Measurements from ENCODE around the gene IQCN. TPM values are rescaled to one million over a fixed set of nuclear protein-coding genes. Genes with fewer than 3 reads are reported as not detected.

IQCN gene
- total RNA-seq, 2 experiments from 2014 or later = 0.19 TPM; not detected in 1

DNA sequence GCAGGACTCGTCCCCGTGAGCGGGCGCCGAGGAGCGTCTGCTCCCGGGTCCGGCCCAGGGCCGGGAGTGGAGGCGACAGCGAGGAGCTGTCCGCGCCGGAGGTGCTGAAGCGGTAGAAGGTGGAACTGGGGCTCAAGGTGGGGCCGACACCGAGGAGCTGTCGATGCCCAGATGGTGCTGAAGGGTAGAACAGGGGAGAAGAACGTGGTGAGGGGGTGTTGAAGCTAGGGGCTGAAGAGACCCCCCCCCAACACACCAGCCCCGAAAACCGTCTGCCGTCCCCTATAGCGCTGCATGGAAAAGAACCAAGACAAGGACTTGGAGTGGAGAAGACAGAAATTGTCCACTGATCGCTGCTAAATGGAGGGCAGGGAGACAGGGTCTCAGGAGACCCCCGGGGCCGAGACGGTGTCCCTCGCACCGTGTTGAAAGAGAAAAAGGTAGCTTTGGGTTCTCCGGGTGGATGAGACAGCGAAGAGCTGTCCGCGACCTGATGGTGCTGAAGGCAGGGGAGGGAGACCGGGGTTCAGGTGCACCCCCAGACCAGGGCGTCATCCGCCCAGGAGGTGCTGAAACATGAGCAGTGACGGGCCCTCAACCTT lies 40.9 kb downstream of the IQCN start:
- no peak overlapping the region for H3K4me3 Mint-ChIP-seq
- intact Hi-C loops (cut with micrococcal nuclease) = no loop called here
- no peaks in the 10 kb centered on the region for H3K36me3 Mint-ChIP-seq (ENCODE audit: low read depth)
- H3K4me1 Mint-ChIP-seq (ENCODE audit: low read depth) = peaks cover 4% of the 10 kb centered on the region
- DNase-seq = peak; percentile 63
- peaks cover 2% of the 10 kb centered on the region for H3K9me3 Mint-ChIP-seq
- peaks cover 51% of the 10 kb centered on the region for H3K27me3 Mint-ChIP-seq (ENCODE audit: low read depth)
- CTCF ChIA-PET = interaction anchor here (0.6 to 1.6 kb wide), 7 partner anchors 9 to 178 kb away, joined by 3 to 4 read pairs (median 3); no protein-coding TSS in a partner anchor
- no peak overlapping the region for H3K27ac Mint-ChIP-seq

DNA sequence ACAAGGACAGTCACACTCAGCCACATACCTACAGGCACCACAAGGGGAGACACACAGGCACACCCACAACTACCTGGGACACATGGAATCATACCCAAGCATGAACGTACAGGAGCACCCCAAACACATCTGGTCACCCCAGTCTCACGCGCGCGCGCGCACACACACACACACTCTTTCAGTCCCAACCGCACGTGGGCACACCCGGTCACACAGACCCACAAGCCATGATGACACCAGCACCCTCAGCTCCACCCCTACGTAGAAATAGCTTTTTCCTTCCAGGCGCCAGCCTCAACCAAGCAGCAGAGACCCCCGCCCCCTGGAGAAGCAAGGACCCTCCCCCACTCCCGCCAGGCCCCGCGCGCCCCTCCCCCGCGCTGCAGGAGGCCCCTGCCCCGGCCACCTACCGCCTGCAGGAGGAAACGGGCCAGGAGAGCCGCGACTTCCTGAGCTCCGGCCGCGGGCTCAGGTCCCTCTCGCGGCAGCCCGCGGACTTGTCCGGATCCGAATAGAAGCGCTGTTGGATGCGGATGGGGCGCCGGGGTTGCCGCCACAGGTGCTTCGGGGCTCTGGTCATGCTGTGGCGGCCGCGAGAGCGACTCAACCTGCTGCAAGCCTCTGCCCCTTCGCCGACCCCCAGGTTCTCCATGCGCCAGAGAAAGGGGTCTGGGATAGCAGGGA lies 41.6 kb downstream of the IQCN start:
- CTCF ChIA-PET = interaction anchor here (0.6 to 1.6 kb wide), 8 partner anchors 18 to 179 kb away, joined by 3 to 5 read pairs (median 3); no protein-coding TSS in a partner anchor
- Mint-ChIP-seq H3K36me3 (ENCODE audit: low read depth) (no peaks in the 10 kb centered on the region), H3K9me3 (peaks cover 2% of the 10 kb centered on the region), H3K4me1 (ENCODE audit: low read depth) (peaks cover 4% of the 10 kb centered on the region), H3K27ac (no peak overlapping the region), H3K4me3 (no peak overlapping the region), H3K27me3 (ENCODE audit: low read depth) (peaks cover 56% of the 10 kb centered on the region)
- intact Hi-C loops (cut with micrococcal nuclease) = no loop called here
- no peak for DNase-seq

GRCh38 chr19:18231775-18232174 lies 42.5 kb downstream of the IQCN start:
- Mint-ChIP-seq H3K36me3 (ENCODE audit: low read depth) (no peaks in the 10 kb centered on the region), H3K27ac (no peak overlapping the region), H3K4me1 (ENCODE audit: low read depth) (peaks cover 6% of the 10 kb centered on the region), H3K9me3 (peaks cover 2% of the 10 kb centered on the region), H3K4me3 (no peak overlapping the region), H3K27me3 (ENCODE audit: low read depth) (peaks cover 65% of the 10 kb centered on the region)
- CTCF ChIA-PET = interaction anchor here (1.1 to 1.4 kb wide), 3 partner anchors 20 to 48 kb away, joined by 3 to 5 read pairs (median 4); no protein-coding TSS in a partner anchor
- no peak for DNase-seq
- intact Hi-C loops (cut with micrococcal nuclease) = no loop called here

GRCh38 chr19:18230941-18231734 lies 43.1 kb downstream of the IQCN start:
- H3K9me3 Mint-ChIP-seq = peaks cover 2% of the 10 kb centered on the region
- intact Hi-C loops (cut with micrococcal nuclease) = no loop called here
- no peak for DNase-seq
- H3K36me3 Mint-ChIP-seq (ENCODE audit: low read depth) = no peaks in the 10 kb centered on the region
- peaks cover 68% of the 10 kb centered on the region for H3K27me3 Mint-ChIP-seq (ENCODE audit: low read depth)
- no peak overlapping the region for H3K4me3 Mint-ChIP-seq
- peaks cover 9% of the 10 kb centered on the region for H3K4me1 Mint-ChIP-seq (ENCODE audit: low read depth)
- CTCF ChIA-PET = interaction anchor here (0.6 to 1.4 kb wide), 5 partner anchors 21 to 97 kb away, joined by 3 to 5 read pairs (median 4); no protein-coding TSS in a partner anchor
- H3K27ac Mint-ChIP-seq = no peak overlapping the region

GRCh38 chr19:18229915-18230314 lies 44.3 kb downstream of the IQCN start:
- Mint-ChIP-seq H3K4me1 (ENCODE audit: low read depth) (peaks cover 21% of the 10 kb centered on the region), H3K36me3 (ENCODE audit: low read depth) (no peaks in the 10 kb centered on the region), H3K4me3 (no peak overlapping the region), H3K27ac (no peak overlapping the region), H3K27me3 (ENCODE audit: low read depth) (peaks cover 71% of the 10 kb centered on the region), H3K9me3 (peaks cover 2% of the 10 kb centered on the region)
- intact Hi-C loops (cut with micrococcal nuclease) = no loop called here
- CTCF ChIA-PET = interaction anchor here (0.6 to 1.2 kb wide), 2 partner anchors 22 to 50 kb away, joined by 5 read pairs; no protein-coding TSS in a partner anchor
- no peak for DNase-seq

GRCh38 chr19:18229474-18229873 lies 44.8 kb downstream of the IQCN start:
- no peak for DNase-seq
- H3K9me3 Mint-ChIP-seq = peaks cover 2% of the 10 kb centered on the region
- H3K36me3 Mint-ChIP-seq (ENCODE audit: low read depth) = no peaks in the 10 kb centered on the region
- H3K27me3 Mint-ChIP-seq (ENCODE audit: low read depth) = peaks cover 73% of the 10 kb centered on the region
- H3K4me3 Mint-ChIP-seq = no peak overlapping the region
- no peak overlapping the region for H3K27ac Mint-ChIP-seq
- H3K4me1 Mint-ChIP-seq (ENCODE audit: low read depth) = peaks cover 25% of the 10 kb centered on the region
- CTCF ChIA-PET = no interaction called here
- intact Hi-C loops (cut with micrococcal nuclease) = no loop called here

DNA sequence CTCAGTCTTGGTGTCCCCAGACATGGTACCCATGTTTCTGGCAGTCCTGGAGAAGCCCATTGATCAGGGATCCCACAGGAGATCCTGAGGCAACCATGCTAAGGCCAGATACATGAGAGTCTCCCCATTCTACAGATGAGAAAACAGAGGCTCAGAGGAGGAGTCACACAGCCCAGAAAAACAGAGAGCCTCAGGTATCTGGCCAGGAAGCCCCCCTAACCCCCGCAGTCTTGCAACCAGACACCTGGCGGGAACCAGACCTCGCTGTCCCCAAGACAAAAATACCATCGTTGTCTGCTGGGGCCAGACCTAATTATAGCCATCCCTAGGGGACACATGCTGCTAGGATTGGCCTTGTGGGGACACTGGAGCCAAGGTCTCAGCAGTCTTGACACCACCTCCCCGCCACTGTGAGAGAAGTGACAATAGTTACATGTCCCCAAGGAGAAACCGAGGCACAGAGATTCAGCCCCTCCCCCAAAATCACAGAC lies 46.4 kb downstream of the IQCN start:
- intact Hi-C loops (cut with micrococcal nuclease) = no loop called here
- peaks cover 68% of the 10 kb centered on the region for H3K27me3 Mint-ChIP-seq (ENCODE audit: low read depth)
- no peak overlapping the region for H3K27ac Mint-ChIP-seq

GRCh38 chr19:18226956-18227780 lies 47.1 kb downstream of the IQCN start:
- no peaks in the 10 kb centered on the region for H3K36me3 Mint-ChIP-seq (ENCODE audit: low read depth)
- intact Hi-C loops (cut with micrococcal nuclease) = no loop called here
- DNase-seq = no peak
- peaks cover 62% of the 10 kb centered on the region for H3K27me3 Mint-ChIP-seq (ENCODE audit: low read depth)
- CTCF ChIA-PET = no interaction called here
- H3K4me1 Mint-ChIP-seq (ENCODE audit: low read depth) = peaks cover 25% of the 10 kb centered on the region
- no peaks in the 10 kb centered on the region for H3K9me3 Mint-ChIP-seq
- H3K4me3 Mint-ChIP-seq = no peak overlapping the region
- H3K27ac Mint-ChIP-seq = no peak overlapping the region

More for the DNA sequence above, 46.4 kb downstream of the IQCN start:
- Mint-ChIP-seq H3K4me3 (no peak overlapping the region), H3K9me3 (no peaks in the 10 kb centered on the region), H3K36me3 (ENCODE audit: low read depth) (no peaks in the 10 kb centered on the region), H3K4me1 (ENCODE audit: low read depth) (peaks cover 28% of the 10 kb centered on the region)
- CTCF ChIA-PET = interaction anchor here (1.1 kb wide), 1 partner anchor 51 kb away, joined by 3 read pairs; no protein-coding TSS in a partner anchor
- no peak for DNase-seq

DNA sequence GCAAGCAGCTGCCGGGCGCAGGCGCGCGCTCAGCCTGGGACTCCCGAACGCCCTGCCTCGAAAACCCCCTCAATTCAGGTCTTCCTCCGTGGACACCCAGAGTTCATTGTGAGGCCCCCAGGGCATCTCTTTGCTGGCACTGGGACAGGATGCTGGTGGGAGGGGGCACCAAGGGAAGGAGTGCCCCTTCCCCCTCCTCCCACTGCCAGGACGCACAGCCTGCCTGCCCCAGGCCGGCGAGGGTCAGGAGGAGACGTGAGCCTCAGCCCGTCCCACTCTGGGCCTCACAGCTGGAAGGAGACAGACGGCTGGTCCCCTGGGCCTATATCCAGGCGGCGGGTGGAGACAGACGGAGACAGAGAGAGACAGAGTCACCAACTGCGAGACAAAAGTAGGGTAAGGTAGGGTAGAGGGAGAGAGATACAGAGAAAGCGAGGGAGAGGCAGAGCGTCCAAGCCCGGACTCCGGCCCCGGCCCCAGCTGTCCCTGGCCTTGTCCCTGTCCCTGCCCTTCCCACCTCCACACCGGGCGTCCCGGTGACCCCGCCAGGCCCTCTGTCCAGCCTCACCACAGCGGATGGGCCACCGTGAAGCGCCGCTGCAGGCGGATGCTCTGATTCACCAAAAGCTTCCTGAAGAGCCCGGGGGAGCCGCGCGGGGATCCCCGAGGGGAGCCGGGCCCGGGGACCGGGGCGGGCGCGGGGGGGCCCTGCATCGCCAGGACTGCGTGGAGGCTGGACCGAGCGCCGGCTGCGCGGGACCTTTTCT lies 48.4 kb downstream of the IQCN start, which contains the start of gene PDE4C:
Gene PDE4C (minus strand): TSS at position 737 of the 767 bp plus-strand sequence. CDS start 23 bp downstream, at position 714.
- H3K9me3 Mint-ChIP-seq = no peaks in the 10 kb centered on the region
- no peak within 1 kb of the TSS for H3K27ac Mint-ChIP-seq
- peak within 1 kb of the TSS; percentile 32 for H3K4me3 Mint-ChIP-seq
- CTCF ChIA-PET = no interaction called here
- no peak for DNase-seq
- peaks cover 27% of the 10 kb centered on the region for H3K4me1 Mint-ChIP-seq (ENCODE audit: low read depth)
- intact Hi-C loops (cut with micrococcal nuclease) = loop anchor here (2.0 kb wide), 1 partner anchor 33 kb away; the partner anchor contains the start of gene MPV17L2
- no peaks in the 10 kb centered on the region for H3K36me3 Mint-ChIP-seq (ENCODE audit: low read depth)
- peaks cover 64% of the 10 kb centered on the region for H3K27me3 Mint-ChIP-seq (ENCODE audit: low read depth)

DNA sequence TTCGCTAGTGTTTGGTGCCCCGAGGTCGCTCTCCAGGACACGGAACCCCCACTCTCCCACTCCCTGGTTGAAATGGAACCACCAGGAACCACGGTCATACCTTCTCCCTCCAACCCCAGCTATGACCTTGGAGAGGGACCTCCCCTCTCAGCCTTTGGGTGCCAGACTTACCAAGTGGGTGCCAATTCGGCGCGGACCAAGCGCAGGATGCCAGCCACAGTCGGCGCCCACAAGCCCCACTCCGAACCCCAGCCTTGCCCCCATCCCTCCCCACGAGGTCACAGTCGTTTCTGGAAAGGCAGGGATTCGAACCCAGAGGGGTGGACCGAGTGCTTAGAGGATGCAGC lies 48.9 kb downstream of the IQCN start:
- no peak overlapping the region for H3K27ac Mint-ChIP-seq
- no peak for DNase-seq
- H3K9me3 Mint-ChIP-seq = no peaks in the 10 kb centered on the region
- H3K36me3 Mint-ChIP-seq (ENCODE audit: low read depth) = no peaks in the 10 kb centered on the region
- H3K4me3 Mint-ChIP-seq = peak overlapping the region; percentile 8
- CTCF ChIA-PET = interaction anchor here (1.4 kb wide), 1 partner anchor 103 kb away, joined by 7 read pairs; no protein-coding TSS in a partner anchor
- peaks cover 62% of the 10 kb centered on the region for H3K27me3 Mint-ChIP-seq (ENCODE audit: low read depth)
- H3K4me1 Mint-ChIP-seq (ENCODE audit: low read depth) = peaks cover 27% of the 10 kb centered on the region
- intact Hi-C loops (cut with micrococcal nuclease) = loop anchor here (2.0 kb wide), 1 partner anchor 33 kb away; the partner anchor contains the start of gene MPV17L2
